MM.1S (cell line): ENCODE data around the gene USP20.

Experiments used
- DNase-seq: peaks from one replicate; pipeline ENCODE4 v3.0.0-alpha.2; 2015
- H2AFZ ChIP-seq: fragments of 300-600 bp; sonication (generic); 2 replicates; pipeline ENCODE4 v1.6.0; 2016; ENCODE audit warnings: antibody characterized with exemption, low read length
- H3F3A ChIP-seq: fragments of 300-600 bp; sonication (generic); 2 replicates; pipeline ENCODE4 v1.6.1; 2016; ENCODE audit warnings: mild to moderate bottlenecking, antibody characterized with exemption, low read length, moderate library complexity, mixed read lengths; ENCODE audit not compliant: insufficient read depth
- H3K27ac ChIP-seq: fragments of 300-600 bp; sonication (generic); 2 replicates; pipeline ENCODE4 v1.5.1; 2016; ENCODE audit warnings: mild to moderate bottlenecking, low read length
- H3K27me3 ChIP-seq: fragments of 300-600 bp; sonication (generic); replicated peaks from 2 replicates; pipeline ENCODE4 v1.6.0; 2016; ENCODE audit warnings: low read length; ENCODE audit not compliant: insufficient read depth
- H3K36me3 ChIP-seq: fragments of 300-600 bp; sonication (generic); replicated peaks from 2 replicates; pipeline ENCODE4 v1.6.1; 2016; ENCODE audit warnings: mild to moderate bottlenecking, low read length, mixed read lengths; ENCODE audit not compliant: insufficient read depth
- H3K4me1 ChIP-seq: fragments of 300-600 bp; sonication (generic); 2 replicates; pipeline ENCODE4 v1.6.1; 2016; ENCODE audit warnings: low read length, mixed read lengths
- H3K4me2 ChIP-seq: fragments of 300-600 bp; sonication (generic); 2 replicates; pipeline ENCODE4 v1.6.0; 2016; ENCODE audit warnings: low read depth, low read length
- H3K4me3 ChIP-seq: fragments of 300-600 bp; sonication (generic); 2 replicates; pipeline ENCODE4 v1.5.1; 2016; ENCODE audit warnings: low read length, mixed read lengths
- H3K79me2 ChIP-seq: fragments of 300-600 bp; sonication (generic); 2 replicates; pipeline ENCODE4 v1.6.1; 2016; ENCODE audit warnings: mixed run types, low read length, mixed read lengths
- H3K9ac ChIP-seq: fragments of 300-600 bp; sonication (generic); 2 replicates; pipeline ENCODE4 v1.6.1; 2016; ENCODE audit warnings: low read length, mixed read lengths
- H3K9me2 ChIP-seq: fragments of 300-600 bp; sonication (generic); replicated peaks from 2 replicates; pipeline ENCODE4 v1.6.1; 2016; ENCODE audit warnings: mild to moderate bottlenecking, low read length, mixed read lengths; ENCODE audit not compliant: insufficient read depth
- H3K9me3 ChIP-seq: fragments of 300-600 bp; sonication (generic); replicated peaks from 2 replicates; pipeline ENCODE4 v1.6.1; 2016; ENCODE audit warnings: mild to moderate bottlenecking, low read length, mixed read lengths; ENCODE audit not compliant: insufficient read depth
- H4K20me1 ChIP-seq: fragments of 300-600 bp; sonication (generic); 2 replicates; pipeline ENCODE4 v1.6.1; 2016; ENCODE audit warnings: mild to moderate bottlenecking, low read length, moderate library complexity, mixed read lengths; ENCODE audit not compliant: insufficient read depth
- CTCF ChIP-seq: fragments of 300-600 bp; sonication (generic); IDR thresholded peaks from 2 replicates; pipeline ENCODE4 v1.5.1; 2016; ENCODE audit warnings: antibody characterized with exemption, low read length, mixed read lengths
- EZH2 ChIP-seq: fragments of 300-600 bp; sonication (generic); optimal IDR thresholded peaks from 2 replicates; pipeline ENCODE3; 2017; ENCODE audit warnings: low read depth, mild to moderate bottlenecking, antibody characterized with exemption, low read length, mixed read lengths
- EZH2phosphoT487 ChIP-seq: fragments of 300-600 bp; sonication (generic); IDR thresholded peaks from 2 replicates; pipeline ENCODE4 v1.6.1; 2018; ENCODE audit warnings: antibody characterized with exemption, low read length

USP20 gene

DNA sequence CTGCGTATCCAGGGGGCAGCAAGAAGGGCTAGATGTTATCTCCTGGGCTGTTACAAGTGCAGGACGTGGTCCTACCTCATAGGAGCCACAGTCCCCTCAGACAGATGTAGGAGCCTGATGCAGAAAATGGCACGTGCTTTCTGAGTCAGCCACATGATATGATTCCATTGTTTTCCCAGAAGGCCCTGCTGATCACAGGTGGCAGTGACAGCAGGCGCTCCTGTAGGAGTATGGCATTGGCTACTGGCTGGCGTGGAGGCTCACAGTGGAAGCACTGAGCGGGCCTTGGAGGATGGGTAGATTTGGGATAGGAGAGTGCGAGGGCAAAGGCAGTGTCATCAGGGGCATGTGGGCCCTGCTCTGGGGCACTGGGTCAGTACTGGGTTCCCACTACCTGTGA, 21.9 kb downstream of the USP20 start:
- H3K4me2 ChIP-seq: no peak overlapping the region

GRCh38 chr9:129858167-129858962, 23.1 kb downstream of the USP20 start:
- H3K79me2 ChIP-seq: no peaks in the 10 kb centered on the region
- H3K4me3 ChIP-seq: no peak overlapping the region
- H3F3A ChIP-seq: no peaks in the 10 kb centered on the region
- H3K4me1 ChIP-seq: no peaks in the 10 kb centered on the region
- no peaks in the 10 kb centered on the region for H4K20me1 ChIP-seq
- no peaks in the 10 kb centered on the region for H3K9me2 ChIP-seq
- TF ChIP-seq EZH2phosphoT487: no peak
- no peak for TF ChIP-seq EZH2
- TF ChIP-seq CTCF: no peak
- H3K9ac ChIP-seq: no peak overlapping the region
- H3K4me2 ChIP-seq: no peak overlapping the region
- no peaks in the 10 kb centered on the region for H3K9me3 ChIP-seq
- H3K36me3 ChIP-seq: no peaks in the 10 kb centered on the region
- no peak overlapping the region for H3K27ac ChIP-seq
- no peaks in the 10 kb centered on the region for H3K27me3 ChIP-seq
- DNase-seq: no peak
- H2AFZ ChIP-seq: no peak overlapping the region

More for the DNA sequence above, 21.9 kb downstream of the USP20 start:
- no peaks in the 10 kb centered on the region for H3F3A ChIP-seq
- H3K36me3 ChIP-seq: no peaks in the 10 kb centered on the region
- no peak overlapping the region for H3K4me3 ChIP-seq
- no peaks in the 10 kb centered on the region for H3K27me3 ChIP-seq
- no peaks in the 10 kb centered on the region for H3K79me2 ChIP-seq
- H3K9ac ChIP-seq: no peak overlapping the region
- H4K20me1 ChIP-seq: no peaks in the 10 kb centered on the region
- TF ChIP-seq EZH2phosphoT487: no peak
- TF ChIP-seq EZH2: no peak
- TF ChIP-seq CTCF: no peak
- H2AFZ ChIP-seq: no peak overlapping the region
- no peaks in the 10 kb centered on the region for H3K4me1 ChIP-seq
- H3K9me2 ChIP-seq: no peaks in the 10 kb centered on the region
- no peak overlapping the region for H3K27ac ChIP-seq
- no peaks in the 10 kb centered on the region for H3K9me3 ChIP-seq
- no peak for DNase-seq

DNA sequence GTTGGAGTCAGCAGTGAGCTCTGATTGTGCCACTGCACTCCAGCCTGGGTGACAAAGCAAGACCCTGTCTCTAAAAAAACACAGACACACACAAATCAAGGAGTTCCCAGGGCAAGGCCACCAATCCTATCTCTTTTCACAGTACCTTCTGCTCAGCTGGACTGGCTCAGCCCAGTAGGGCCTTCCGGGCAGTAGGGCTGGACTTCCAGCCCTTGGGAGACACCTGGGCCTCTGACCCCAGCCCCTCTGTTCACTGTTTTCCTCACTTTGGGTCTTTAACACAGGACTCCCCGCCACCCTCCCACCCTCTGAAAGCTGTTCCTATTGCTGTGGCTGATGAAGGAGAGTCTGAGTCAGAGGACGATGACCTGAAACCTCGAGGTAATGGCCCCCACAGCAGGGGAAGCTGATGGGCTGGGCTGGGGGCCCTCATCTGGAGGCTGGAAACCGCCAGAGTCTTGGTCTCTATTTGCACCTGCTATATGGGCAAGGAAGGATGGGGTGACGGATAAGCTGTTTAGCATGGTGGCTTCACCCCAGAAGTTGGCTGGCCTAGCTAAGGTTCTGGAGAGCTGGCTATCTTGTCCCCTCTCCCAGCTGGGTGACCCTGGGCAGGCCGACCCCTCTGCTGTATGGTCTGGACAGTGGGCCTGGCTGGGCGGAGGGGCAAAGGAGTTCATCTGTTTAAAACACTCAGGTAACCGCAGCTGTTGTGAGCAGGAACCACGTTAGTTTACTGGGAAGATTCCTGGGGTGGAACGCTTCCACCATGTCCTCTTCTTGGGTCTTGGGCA, 25.6 kb downstream of the USP20 start:
- DNase-seq: no peak
- H3K4me3 ChIP-seq: no peak overlapping the region
- no peaks in the 10 kb centered on the region for H3K79me2 ChIP-seq
- no peaks in the 10 kb centered on the region for H3K4me1 ChIP-seq
- H2AFZ ChIP-seq: no peak overlapping the region
- no peaks in the 10 kb centered on the region for H4K20me1 ChIP-seq
- no peaks in the 10 kb centered on the region for H3K36me3 ChIP-seq
- H3K9ac ChIP-seq: no peak overlapping the region
- no peak for TF ChIP-seq EZH2phosphoT487
- no peak for TF ChIP-seq EZH2
- no peak for TF ChIP-seq CTCF
- no peaks in the 10 kb centered on the region for H3F3A ChIP-seq
- no peaks in the 10 kb centered on the region for H3K9me2 ChIP-seq
- H3K27ac ChIP-seq: no peak overlapping the region
- H3K9me3 ChIP-seq: no peaks in the 10 kb centered on the region
- H3K27me3 ChIP-seq: no peaks in the 10 kb centered on the region
- no peak overlapping the region for H3K4me2 ChIP-seq
